GM10248 (cell line): Measurements from ENCODE around the gene KCNG2.

Experiments
- CTCF ChIA-PET: fragments of 300-600 bp; sonication (Branson Sonifier 250); formaldehyde crosslinking; extraction: SDS; loops from one replicate; lab custom pipeline; 2021; ENCODE audit warnings: antibody characterized with exemption; lab: Yijun Ruan, JAX
- POLR2A ChIA-PET: fragments of 350-650 bp; sonication (Branson Sonifier 250); formaldehyde crosslinking; extraction: SDS; loops from one replicate; lab custom pipeline; 2020; ENCODE audit warnings: antibody characterized with exemption; lab: Yijun Ruan, JAX
- DNase-seq: peaks from one replicate; pipeline ENCODE4 v3.0.0; 2012; ENCODE audit errors: extremely low spot score
- CTCF ChIP-seq: IDR thresholded peaks from 2 replicates; pipeline ENCODE4 v1.5.1; 2012; ENCODE audit warnings: mild to moderate bottlenecking, low read depth; ENCODE audit errors: extremely low read depth, missing control alignments, control extremely low read depth

The KCNG2 gene

GRCh38 chr18:79933765-79934164 is 136.0 kb downstream of the KCNG2 start:
- no peak for DNase-seq
- POLR2A ChIA-PET, result no interaction called here
- CTCF ChIA-PET, result interaction anchor here (0.7 to 1.1 kb wide), 2 partner anchors 11 to 28 kb away, joined by 3 read pairs; no protein-coding TSS in a partner anchor
- no peak for TF ChIP-seq CTCF

- CTCF ChIA-PET, result interaction anchor here (0.7 to 1.1 kb wide), 2 partner anchors 10 to 28 kb away, joined by 3 read pairs; no protein-coding TSS in a partner anchor
- no peak for DNase-seq
- TF ChIP-seq CTCF, result no peak
- POLR2A ChIA-PET, result no interaction called here
These were observed 136.8 kb downstream of the KCNG2 start for GRCh38 chr18:79934311-79935097.

GRCh38 chr18:79935098-79935480 is 137.4 kb downstream of the KCNG2 start:
- POLR2A ChIA-PET, result no interaction called here
- no peak for TF ChIP-seq CTCF
- no peak for DNase-seq
- CTCF ChIA-PET, result interaction anchor here (0.9 kb wide), 1 partner anchor 11 kb away, joined by 3 read pairs; no protein-coding TSS in a partner anchor

GRCh38 chr18:79935499-79935898 is 137.8 kb downstream of the KCNG2 start:
- POLR2A ChIA-PET, result no interaction called here

GRCh38 chr18:79935925-79936324 is 138.2 kb downstream of the KCNG2 start:
- DNase-seq, result no peak
- ChIA-PET POLR2A (no interaction called here), CTCF (interaction anchor here (0.9 kb wide), 1 partner anchor 10 kb away, joined by 3 read pairs; no protein-coding TSS in a partner anchor)
- TF ChIP-seq CTCF, result no peak

More at GRCh38 chr18:79935499-79935898, 137.8 kb downstream of the KCNG2 start:
- TF ChIP-seq CTCF, result no peak
- DNase-seq, result no peak
- CTCF ChIA-PET, result interaction anchor here (0.9 kb wide), 1 partner anchor 11 kb away, joined by 3 read pairs; no protein-coding TSS in a partner anchor

GRCh38 chr18:79936641-79937040 is 138.9 kb downstream of the KCNG2 start:
- ChIA-PET POLR2A (no interaction called here), CTCF (no interaction called here)
- TF ChIP-seq CTCF, result no peak
- no peak for DNase-seq
